ENCODE measurements around the gene DNAI4. TPM values are rescaled to one million over a fixed set of nuclear protein-coding genes. Genes with fewer than 3 reads are reported as not detected.

Gene DNAI4
- total RNA-seq, 4 donors from 2014 or later: 6.2 to 26.5 (median 16.8) TPM

- no peaks in the 10 kb centered on the region for H3K36me3 ChIP-seq
- H3K27ac ChIP-seq: no peak overlapping the region
- intact Hi-C loops (cut with DNase I; ENCODE audit: low total_unique reads): no loop called here
- H3K4me3 ChIP-seq: no peak overlapping the region
- in situ Hi-C loops (cut with MboI; ENCODE audit: low pct_ligation_motif_present in 1 of 4, low pct_unique_long_range_greater_than_20kb in 1 of 4, low sequenced_read_pairs in 3 of 4): no loop called here
- DNase-seq: no peak
- no peaks in the 10 kb centered on the region for H3K27me3 ChIP-seq
- peaks cover 20 to 61% (median 44%) of the 10 kb centered on the region in 4 donors for H3K4me1 ChIP-seq
- H3K9me3 ChIP-seq: no peaks in the 10 kb centered on the region
- TF ChIP-seq EP300 (IDR thresholded peaks at IDR 0.05; ENCODE audit: low read depth) (no peak), CTCF (IDR thresholded peaks at IDR 0.05) (no peak), POLR2A (IDR thresholded peaks at IDR 0.05) (no peak), POLR2AphosphoS5 (IDR thresholded peaks at IDR 0.05) (no peak)
These were observed 2.9 kb upstream of the DNAI4 start for GRCh38 chr1:66927528-66927927.

GRCh38 chr1:66925944-66926343, 1.3 kb upstream of the DNAI4 start:
- Histone ChIP-seq H3K9me3 (no peaks in the 10 kb centered on the region), H3K36me3 (no peaks in the 10 kb centered on the region), H3K4me3 (peak overlapping the region; percentile 47 to 87 (median 72)), H3K27me3 (no peaks in the 10 kb centered on the region), H3K27ac (peak overlapping the region; percentile 94 to 96 (median 96)), H3K4me1 (peaks cover 20 to 60% (median 42%) of the 10 kb centered on the region in 4 donors)
- no peak for DNase-seq
- intact Hi-C loops (cut with DNase I; ENCODE audit: low total_unique reads): no loop called here
- 24 to 33% methylated on average over 8 to 9 of the region's 9 CpGs for WGBS, 2 donors (ENCODE audit: low coverage in 1 of 2)
- no peak for TF ChIP-seq CTCF (IDR thresholded peaks at IDR 0.05)
- TF ChIP-seq POLR2A (IDR thresholded peaks at IDR 0.05): no peak
- no peak for TF ChIP-seq EP300 (IDR thresholded peaks at IDR 0.05; ENCODE audit: low read depth)
- no peak for TF ChIP-seq POLR2AphosphoS5 (IDR thresholded peaks at IDR 0.05)
- in situ Hi-C loops (cut with MboI; ENCODE audit: low pct_ligation_motif_present in 1 of 4, low pct_unique_long_range_greater_than_20kb in 1 of 4, low sequenced_read_pairs in 3 of 4): no loop called here

GRCh38 chr1:66925558-66925910, 878 bp upstream of the DNAI4 start:
- Histone ChIP-seq H3K9me3 (no peaks in the 10 kb centered on the region), H3K36me3 (no peaks in the 10 kb centered on the region), H3K4me1 (peaks cover 20 to 64% (median 46%) of the 10 kb centered on the region in 4 donors), H3K4me3 (peak overlapping the region; percentile 47 to 87 (median 72)), H3K27ac (peak overlapping the region; percentile 94 to 96 (median 96)), H3K27me3 (no peaks in the 10 kb centered on the region)
- DNase-seq: no peak
- in situ Hi-C loops (cut with MboI; ENCODE audit: low pct_ligation_motif_present in 1 of 4, low pct_unique_long_range_greater_than_20kb in 1 of 4, low sequenced_read_pairs in 3 of 4) (no loop called here), intact Hi-C loops (cut with DNase I; ENCODE audit: low total_unique reads) (no loop called here)
- TF ChIP-seq POLR2A (IDR thresholded peaks at IDR 0.05) (no peak), POLR2AphosphoS5 (IDR thresholded peaks at IDR 0.05) (peak in 1 of 3 donors; percentile 0), CTCF (IDR thresholded peaks at IDR 0.05) (peak in 1 of 5 experiments; percentile 27)
- 3 to 4% methylated on average over 3 to 11 of the region's 11 CpGs for WGBS, 2 donors (ENCODE audit: low coverage in 1 of 2)

- H3K4me3 ChIP-seq: no peak overlapping the region
- in situ Hi-C loops (cut with MboI; ENCODE audit: low pct_ligation_motif_present in 1 of 4, low pct_unique_long_range_greater_than_20kb in 1 of 4, low sequenced_read_pairs in 3 of 4) (no loop called here), intact Hi-C loops (cut with DNase I; ENCODE audit: low total_unique reads) (no loop called here)
- H3K36me3 ChIP-seq: no peaks in the 10 kb centered on the region
- H3K27ac ChIP-seq: peak overlapping the region; percentile 94 to 96 (median 96)
- no peak for DNase-seq
- WGBS, 2 donors (ENCODE audit: low coverage in 1 of 2): 96% methylated on average over 2 of the region's 2 CpGs; no CpG with 5 or more reads in 1 of the 2 donors
- H3K27me3 ChIP-seq: no peaks in the 10 kb centered on the region
- peaks cover 0 to 67% (median 41%) of the 10 kb centered on the region in 4 donors for H3K4me1 ChIP-seq
- TF ChIP-seq CTCF (IDR thresholded peaks at IDR 0.05): no peak
- no peak for TF ChIP-seq POLR2A (IDR thresholded peaks at IDR 0.05)
- TF ChIP-seq EP300 (IDR thresholded peaks at IDR 0.05; ENCODE audit: low read depth): no peak
- no peak for TF ChIP-seq POLR2AphosphoS5 (IDR thresholded peaks at IDR 0.05)
- no peaks in the 10 kb centered on the region for H3K9me3 ChIP-seq
These were observed 4.1 kb downstream of the DNAI4 start for GRCh38 chr1:66920543-66920942.

Measured in transverse colon (tissue), 4 donors.